Right renal pelvis (tissue), 4 donors: ENCODE results near the gene ZNF117. TPM values are rescaled to one million over a fixed set of nuclear protein-coding genes. Genes with fewer than 3 reads are reported as not detected.
"Not testable (repeated sequence)": the region's sequence is repeated elsewhere in the genome, so short reads cannot be mapped to it uniquely, and the experiment has no call there.

ENCODE experiments used
- DNase-seq, 4 donors: peaks; one replicate each; pipeline ENCODE4 v3.0.0-alpha.2; 2013; ENCODE audit warnings: low read depth in 4 of 4, low spot score in 3 of 4, missing footprints in 1 of 4
- polyA plus RNA-seq, 4 donors: library from polyadenylated mRNA; unstranded; fragments of 120-200 nt; gene quantifications; one replicate each; pipeline ENCODE4 v1.2.1, GENCODE V29; 2013; ENCODE audit not compliant: insufficient read length in 4 of 4

ZNF117 gene
- polyA plus RNA-seq, 4 donors: 23.8 to 46.6 (median 31.6) TPM

DNA sequence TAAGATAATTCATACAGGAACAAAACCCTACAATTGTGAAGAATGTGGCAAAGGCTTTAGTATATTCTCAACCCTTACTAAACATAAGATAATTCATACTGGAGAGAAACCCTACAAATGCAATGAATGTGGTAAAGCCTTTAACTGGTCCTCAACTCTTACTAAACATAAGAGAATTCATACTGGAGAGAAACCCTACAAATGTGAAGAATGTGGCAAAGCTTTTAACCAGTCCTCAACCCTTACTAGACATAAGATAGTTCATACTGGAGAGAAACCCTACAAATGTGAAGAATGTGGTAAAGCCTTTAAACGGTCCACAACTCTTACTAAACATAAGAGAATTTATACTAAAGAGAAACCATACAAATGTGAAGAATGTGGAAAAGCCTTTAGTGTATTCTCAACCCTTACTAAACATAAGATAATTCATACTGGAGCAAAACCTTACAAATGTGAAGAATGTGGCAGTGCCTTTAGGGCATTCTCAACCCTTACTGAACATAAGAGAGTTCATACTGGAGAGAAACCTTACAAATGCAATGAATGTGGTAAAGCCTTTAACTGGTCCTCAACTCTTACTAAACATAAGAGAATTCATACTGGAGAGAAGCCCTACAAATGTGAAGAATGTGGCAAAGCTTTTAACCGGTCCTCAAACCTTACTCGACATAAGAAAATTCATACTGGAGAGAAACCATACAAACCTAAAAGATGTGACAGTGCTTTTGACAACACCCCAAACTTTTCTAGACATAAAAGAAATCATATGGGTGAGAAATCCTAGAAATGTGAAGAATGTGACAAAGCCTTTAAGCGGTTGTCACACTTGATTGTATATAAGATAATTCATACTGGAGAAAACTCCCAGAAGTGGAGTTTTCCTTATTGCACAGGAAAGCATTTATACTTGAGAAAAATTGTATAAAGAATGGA lies 62.3 kb downstream of the ZNF117 start:
- DNase-seq: not testable (repeated sequence)

Other genes starting within 250 kb of the ZNF117 start
- gene ZNF138, start 196.6 kb downstream of the ZNF117 start, polyA plus RNA-seq: 10 to 100 TPM; 13.4 to 22.0 (median 19.4) TPM
- gene ZNF273, start 87.8 kb downstream of the ZNF117 start, polyA plus RNA-seq: 10 to 100 TPM; 10.3 to 13.6 (median 12.8) TPM
- 10 to 100 TPM; 24.0 to 32.2 (median 27.7) TPM for gene ERV3-1, start 15.7 kb upstream of the ZNF117 start, polyA plus RNA-seq